NCI-H510A treated with DMSO at 0.1 percent for 48 hours (cell line): Measurements from ENCODE around the gene CRYM.
A peak's percentile ranks its signal among the peaks of the same experiment; 100 is the strongest.

ENCODE experiments used
- DNase-seq: peaks from one replicate; lab custom pipeline; 2025; lab: John Stamatoyannopoulos, UW

Gene CRYM

DNA sequence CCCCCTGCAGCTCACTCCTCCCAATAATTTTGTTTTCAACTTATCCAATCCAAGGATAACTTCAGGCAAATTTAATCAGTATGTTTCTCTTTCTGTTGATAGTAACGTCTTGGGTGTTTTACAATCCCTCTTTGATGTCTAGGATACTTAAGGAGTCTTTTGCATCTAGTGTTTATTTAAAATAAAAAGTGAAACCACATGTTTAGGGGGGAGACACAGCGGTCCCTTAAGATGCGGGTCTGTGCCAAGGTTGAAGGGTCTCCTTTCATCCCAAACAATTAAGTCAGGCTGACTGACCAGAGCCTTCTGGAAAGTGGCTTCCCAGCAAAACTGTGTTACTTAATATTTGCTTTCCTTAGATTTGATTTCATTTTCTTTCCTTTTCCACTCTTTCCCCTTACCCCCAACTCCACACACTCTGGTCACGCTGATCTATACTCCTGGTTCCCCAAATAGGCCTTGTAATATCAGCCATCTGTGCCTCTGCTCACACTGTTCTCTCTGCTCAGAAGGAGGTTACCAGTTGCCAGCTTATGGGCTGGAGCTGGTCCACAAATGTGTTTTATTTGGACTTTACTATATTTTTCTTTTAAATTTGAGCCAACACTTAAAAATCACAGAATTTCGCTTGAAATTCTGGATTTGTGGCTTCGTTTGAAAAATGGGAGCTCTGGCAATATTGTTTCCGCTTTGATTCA, 33.4 kb downstream of the CRYM start:
- no peak for DNase-seq

DNA sequence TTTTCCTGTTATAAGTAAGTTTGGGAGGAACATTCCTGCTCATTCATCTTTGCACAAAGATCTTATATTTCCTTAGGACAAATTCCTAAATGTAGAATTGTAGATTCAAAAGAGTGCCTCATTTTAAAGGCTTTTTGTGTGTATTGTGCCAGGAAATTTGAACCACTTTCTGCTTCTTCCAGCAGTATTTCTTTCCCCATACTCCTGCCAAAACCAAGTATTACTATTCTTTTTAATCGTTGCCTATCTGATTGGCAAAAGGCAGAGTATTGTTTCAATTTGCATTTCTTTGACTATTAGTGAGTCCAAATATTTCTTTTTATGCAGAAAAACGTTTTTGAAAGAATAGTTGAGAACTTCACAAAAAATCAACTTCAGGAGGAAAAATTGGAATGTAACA, 35.3 kb downstream of the CRYM start:
- no peak for DNase-seq

DNA sequence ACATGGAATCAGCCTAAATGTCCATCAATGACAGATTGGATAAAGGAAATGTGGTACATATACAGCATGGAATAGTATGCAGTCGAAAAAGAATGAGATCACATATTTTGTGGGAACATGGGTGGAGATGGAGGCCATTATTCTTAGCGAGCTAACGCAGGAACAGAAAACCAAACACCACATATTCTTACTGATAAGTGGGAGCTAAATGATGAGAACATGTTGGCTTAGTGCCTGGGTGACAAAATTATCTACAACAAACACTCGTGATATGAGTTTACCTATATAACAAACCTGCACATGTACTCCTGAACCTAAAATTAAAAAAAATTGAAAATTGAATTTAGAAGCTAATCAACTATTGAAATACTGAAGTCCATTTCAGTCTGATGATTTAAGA, 38.4 kb downstream of the CRYM start:
- no peak for DNase-seq

DNA sequence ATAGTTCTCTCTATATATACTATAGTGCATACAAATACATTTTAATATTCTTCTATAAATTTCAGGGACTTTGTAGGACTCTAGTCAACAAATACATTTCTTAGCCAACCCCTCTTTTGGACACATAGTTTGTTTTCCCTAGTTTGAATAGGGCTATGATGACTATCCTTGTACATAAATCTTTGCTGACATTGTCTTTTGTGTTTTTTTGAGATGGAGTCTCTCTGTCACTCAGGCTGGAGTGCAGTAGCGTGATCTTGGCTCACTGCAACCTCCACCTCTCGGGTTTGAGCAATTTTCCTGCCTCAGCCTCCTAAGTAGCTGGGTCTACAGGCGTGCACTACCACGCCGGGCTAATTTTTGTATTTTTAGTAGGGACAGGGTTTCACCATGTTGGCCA, 41.3 kb downstream of the CRYM start:
- DNase-seq: no peak

DNA sequence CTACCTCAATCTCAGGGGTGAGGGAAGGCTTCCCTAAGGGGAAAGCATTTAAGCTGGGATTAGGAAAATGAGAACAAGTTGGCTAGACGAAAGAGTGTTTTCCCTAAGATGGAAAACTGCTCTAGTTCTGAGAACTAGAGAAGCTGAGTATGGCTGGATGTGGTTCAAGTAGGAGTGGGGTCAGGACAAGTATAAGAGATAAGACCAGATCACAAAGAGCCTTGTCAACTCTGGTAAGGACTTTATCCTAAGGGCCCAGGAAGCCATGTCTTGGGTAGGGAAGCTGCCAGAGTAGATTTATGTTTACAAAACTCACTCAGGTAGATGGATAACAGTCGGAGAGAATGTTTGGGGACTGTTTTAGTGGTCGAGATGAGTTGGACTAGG, 42.9 kb downstream of the CRYM start:
- no peak for DNase-seq

DNA sequence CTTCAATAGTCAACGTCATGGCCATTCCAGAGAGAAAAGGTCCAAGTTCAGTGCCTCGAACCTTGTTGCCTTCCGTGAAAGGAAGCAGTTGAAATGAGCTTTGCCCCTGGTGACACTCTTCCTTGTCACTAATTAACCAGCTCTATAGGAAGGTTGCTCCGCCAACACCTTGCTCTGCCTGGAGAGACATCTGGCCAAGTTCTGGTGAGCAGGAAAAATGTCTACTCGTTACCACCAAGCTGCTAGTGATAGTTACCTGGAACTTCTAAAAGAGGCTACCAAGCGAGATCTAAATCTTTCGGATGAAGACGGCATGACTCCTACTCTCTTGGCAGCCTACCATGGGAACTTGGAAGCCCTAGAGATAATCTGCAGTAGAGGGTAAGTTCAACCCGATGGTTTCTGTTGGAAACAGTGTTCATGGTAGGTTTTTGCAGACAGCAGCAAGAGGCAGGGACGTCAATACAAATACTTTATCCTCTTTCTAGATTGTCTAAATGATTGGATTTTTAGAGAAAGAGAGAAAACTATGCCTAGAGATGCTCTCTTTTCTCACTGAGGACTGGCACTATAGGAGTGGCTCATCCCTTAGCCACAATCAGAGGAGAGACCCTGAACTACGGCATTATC, 44.5 kb downstream of the CRYM start, which contains the start of gene ANKS4B:
Gene ANKS4B, plus strand, starts transcription at position 179 of the 630 bp plus-strand sequence. Its CDS starts 39 bp downstream, at position 218.
- DNase-seq: no peak

DNA sequence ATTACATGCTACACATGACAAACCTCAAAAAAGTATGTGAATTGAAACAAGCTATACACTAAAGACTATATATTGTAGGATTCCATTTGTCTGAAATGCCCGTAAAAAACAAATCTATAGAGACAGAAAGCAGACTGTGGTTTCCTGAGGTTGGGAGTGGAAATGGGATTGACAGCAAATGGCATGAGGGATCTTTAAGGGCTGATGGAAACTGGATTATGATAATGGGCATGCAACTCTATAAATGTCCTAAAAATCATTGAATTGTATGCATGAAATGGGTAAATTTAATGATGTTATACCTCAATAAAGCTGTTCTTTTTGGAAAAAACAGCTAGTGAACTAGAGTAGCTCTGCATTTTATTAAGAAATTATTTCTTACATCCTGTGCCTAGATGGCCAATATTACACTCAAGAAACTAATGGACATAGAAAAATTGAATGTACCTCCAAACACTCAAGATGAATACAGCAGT, 45.0 kb downstream of the CRYM start:
- DNase-seq: no peak

DNA sequence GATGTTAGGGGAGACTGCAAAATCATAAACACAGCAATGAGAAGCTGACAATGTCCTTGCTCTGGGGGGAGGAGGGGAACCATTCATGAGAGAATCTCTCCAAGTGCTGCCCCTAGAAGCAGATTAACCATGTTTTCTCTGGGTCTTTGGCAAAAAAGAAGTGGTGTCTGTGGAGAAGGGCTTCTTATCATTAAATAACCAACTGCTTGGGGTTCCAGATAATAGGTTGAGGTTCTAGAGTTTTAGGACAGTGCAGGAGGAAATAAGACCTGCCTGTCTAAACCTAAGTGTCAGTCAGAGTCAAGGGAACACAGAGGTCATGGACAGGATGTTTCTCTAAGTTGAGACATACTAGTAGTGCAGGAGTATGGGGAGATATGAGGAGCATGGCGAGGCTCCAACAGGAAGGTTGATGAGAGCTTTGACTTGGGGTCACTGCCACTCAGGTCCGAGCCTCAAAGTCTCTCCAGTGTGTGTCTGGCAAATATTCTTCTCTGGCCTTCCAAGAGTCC, 49.7 kb downstream of the CRYM start:
- no peak for DNase-seq

DNA sequence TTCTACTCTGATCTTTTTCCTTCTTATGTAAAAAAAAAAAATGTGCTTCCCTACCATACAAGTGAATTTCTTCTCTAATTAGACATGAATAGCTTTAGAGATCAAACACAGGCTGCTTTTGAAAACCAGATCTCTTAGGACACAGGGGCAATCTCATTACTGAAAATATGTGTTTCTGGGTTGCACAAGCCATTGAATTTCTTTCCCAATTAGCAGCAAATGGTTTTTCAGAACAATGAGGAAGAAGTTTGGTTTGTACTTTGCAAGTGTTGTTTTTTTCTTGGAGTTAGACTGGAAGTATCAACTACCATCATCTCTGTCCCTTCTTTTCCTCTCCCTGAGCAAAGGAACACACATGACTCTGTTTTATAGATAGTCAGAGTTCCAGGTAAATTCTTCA, 50.2 kb downstream of the CRYM start:
- DNase-seq: no peak

DNA sequence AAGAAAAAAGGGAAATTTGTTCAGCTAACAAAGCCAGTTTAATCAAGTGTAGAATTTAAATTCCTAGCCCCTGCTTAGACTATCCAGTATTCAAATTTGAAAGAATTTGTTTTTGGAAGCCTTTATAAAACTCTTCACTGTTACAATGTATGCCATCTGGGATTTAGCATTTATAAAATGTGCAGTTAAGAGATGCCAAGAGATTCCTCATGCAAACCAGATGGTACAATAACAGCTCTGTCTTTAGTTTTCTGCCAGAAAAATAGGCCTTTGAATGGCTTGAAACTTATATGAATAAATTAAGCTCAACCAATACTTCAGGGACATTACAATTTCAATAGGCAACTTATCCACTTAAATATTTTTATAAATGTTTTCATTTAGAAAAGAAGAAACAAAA, 51.3 kb downstream of the CRYM start:
- no peak for DNase-seq

DNA sequence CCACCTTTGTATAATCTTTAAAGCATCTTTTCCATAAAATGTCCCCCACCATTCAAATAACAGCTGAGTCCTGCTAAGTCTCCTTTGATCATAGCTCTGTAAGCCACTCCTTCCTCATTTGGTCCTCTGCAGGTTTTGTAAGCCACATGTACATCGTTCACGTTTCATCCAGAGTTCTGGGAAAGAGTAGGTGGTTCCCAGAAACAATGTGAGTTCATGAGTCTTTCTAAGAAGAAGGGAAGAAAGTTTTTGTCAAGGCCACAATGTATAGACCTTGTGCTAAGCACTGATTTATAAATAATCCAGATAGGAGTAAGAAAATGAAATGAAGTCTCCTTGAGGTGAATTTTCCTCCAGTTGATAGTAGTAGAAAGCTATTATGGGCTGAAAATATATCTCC, 53.3 kb downstream of the CRYM start:
- no peak for DNase-seq

DNA sequence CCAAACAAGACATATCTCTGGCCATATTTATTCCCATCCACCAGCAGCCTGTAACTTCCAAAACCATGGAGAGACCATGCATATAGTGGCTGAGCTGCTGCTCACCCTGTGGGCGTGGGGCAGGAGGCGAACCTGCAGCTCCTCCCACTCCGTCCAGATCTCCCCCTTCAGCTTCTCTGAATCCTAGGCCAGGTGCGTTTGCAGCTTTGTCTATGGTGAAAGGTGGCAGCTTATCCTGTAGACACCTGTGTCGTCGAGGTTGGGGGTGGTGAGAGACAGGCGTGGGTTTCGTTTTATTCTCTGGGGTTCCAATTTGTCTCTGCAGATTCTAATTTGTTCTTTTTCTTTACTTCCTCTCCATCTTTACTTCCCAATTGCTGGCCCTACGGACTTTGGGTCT, 54.3 kb downstream of the CRYM start:
- DNase-seq: peak; percentile 22

DNA sequence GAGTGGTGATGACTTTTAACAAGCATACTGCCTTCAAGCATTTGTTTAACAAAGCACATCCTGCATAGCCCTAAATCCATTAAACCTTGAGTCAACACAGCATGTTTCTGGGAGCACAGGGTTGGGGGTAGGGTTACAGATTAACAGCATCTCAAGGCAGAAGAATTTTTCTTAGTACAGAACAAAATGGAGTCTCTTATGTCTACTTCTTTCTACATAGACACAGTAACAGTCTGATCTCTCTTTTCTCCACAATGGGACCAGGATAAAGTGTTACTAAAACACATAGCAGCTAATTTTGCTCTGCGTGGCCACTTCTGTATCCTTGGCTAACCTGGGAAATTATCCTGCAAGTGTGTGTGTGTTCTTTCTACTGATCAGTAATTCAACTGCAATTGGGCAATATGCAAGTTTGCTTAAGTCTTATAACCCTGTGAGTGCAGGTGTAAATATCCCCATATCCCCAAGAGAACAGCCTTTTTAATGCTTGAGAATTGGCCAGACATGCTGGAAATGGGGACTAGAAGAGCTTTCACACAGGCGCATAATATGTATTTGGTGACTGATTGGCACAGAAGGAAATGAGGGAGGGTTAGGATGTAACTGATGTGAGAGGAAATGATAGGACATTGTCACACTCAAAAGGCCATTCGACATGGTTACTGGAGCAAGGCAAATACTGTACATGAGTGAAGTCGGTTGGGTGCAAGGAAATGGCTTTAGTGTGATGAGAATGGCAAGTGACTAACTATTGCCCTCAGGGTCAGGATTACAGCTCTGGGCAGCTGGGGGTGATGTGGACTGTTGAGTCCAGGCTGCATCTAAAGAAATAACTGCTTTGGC, 55.4 kb downstream of the CRYM start:
- DNase-seq: peak; percentile 44

DNA sequence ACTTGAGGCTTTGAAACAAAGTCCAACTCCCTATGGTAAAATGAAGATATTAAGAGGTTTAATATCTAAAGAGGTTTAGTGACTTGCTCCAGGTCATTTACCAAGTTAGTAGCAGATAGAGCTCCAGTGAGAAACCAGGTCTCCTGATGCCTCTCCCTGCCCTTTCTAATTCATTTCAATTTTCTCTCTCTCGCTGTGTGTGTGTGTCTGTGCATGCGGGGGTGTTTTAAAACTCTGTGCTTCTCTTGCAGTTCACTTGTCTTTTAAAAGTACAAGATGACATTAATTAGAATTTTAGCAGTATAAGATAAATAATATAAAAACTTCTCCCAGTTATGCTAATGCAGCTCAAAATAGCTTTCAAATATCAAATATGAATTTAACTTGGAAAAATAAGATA, 58.5 kb downstream of the CRYM start:
- no peak for DNase-seq

DNA sequence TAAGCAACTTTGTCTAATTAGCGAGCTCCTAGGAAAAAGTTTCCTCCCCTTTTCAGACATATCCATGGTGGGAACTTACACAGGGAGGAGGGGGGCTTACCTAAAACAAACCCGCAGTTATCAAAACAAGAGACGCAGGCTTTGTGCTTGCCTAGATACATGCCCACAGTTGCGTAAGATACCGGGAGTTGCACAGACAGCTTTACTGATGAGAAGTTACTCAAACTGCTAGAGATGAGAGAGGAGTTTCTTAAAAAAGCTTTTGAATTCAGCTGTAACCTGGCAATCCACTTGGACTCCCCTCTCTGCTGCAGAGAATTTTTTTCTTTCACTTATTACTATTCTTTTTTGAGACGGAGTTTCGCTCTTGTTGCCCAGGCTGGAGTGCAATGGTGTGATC, 59.9 kb downstream of the CRYM start:
- no peak for DNase-seq

DNA sequence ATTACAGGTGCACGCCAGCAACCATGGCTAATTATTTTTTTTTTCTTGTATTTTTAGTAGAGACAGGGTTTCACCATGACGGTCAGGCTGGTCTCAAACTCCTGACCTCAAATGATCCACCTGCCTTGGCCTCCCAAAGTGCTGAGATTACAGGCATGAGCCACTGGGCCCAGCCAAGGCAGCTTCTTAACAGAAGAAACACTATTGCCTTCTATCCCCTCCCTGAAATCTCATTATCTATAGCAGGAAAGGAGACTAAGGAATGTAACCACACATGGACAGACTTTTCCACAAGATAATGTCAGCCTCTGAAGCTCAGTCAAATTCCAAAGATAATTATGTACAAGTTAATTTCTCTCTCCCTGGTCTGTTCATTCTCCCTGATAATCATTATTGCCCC, 61.0 kb downstream of the CRYM start:
- no peak for DNase-seq

DNA sequence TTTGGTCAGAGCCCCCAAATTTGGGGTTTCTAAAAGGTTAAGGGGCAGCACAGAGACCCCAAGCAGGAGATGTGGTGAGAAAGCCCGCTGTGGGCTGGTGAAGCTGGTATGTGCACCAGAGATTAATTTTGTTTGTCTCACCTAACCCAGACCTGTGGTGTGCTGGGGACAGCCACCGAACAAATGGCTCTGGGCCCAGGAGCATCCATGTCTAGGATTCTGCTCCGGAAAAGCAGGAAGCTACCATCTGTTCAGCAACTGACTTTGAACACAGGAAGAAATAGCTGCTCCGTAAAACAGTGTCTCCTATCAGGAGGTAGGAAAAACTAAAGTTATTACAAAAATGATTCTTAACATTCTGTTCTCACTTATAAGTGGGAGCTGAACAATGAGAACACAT, 64.0 kb downstream of the CRYM start:
- DNase-seq: no peak

DNA sequence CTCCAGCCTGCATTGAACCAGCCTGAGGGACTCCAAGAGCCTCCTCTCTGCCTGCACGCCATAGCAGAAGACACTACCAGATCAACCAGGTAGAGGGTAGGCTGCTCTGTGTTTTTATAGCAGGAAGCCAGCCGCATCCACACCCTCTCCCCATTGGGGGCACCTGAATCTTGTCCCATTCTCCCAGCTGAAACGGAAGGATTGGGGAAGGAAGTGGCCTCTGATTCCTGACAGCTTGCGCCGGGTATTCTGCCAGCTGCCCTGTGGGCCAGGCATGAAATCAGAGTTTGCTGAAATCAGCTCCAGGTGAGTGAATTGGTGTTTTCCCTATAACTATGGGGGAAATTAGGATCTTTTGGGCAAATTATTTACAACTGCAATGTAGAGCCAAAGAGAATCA, 66.6 kb downstream of the CRYM start, which contains the start of gene ZP2:
Gene ZP2, minus strand, starts transcription at position 89 of the 400 bp plus-strand sequence. Its CDS starts 27 bp downstream, at position 62.
- DNase-seq: no peak
